RKO (cell line): ENCODE measurements around the gene MDM4.

Source experiments
- DNase-seq: peaks from one replicate; pipeline ENCODE4 v3.0.0-alpha.2; 2016; ENCODE audit warnings: low spot score

The MDM4 gene

GRCh38 chr1:204493145-204493983 lies 22.8 kb upstream of the MDM4 start:
- DNase-seq, result peak; percentile 53

GRCh38 chr1:204493984-204494280 lies 22.3 kb upstream of the MDM4 start:
- peak; percentile 61 for DNase-seq

GRCh38 chr1:204494281-204495077 lies 21.7 kb upstream of the MDM4 start, which contains the start of gene PIK3C2B:
PIK3C2B (minus strand) TSS chr1:204494805; CDS start chr1:204469802, 25,003 bp downstream.
- peak; percentile 84 for DNase-seq

- no peak for DNase-seq
Observed at GRCh38 chr1:204495078-204495753, 21.0 kb upstream of the MDM4 start.

GRCh38 chr1:204495777-204496176 lies 20.4 kb upstream of the MDM4 start:
- DNase-seq, result no peak

- no peak for DNase-seq
Observed at GRCh38 chr1:204498981-204499380, 17.2 kb upstream of the MDM4 start.

- no peak for DNase-seq
Observed at GRCh38 chr1:204499511-204500468, 16.4 kb upstream of the MDM4 start.

GRCh38 chr1:204502241-204502640 lies 14.0 kb upstream of the MDM4 start:
- no peak for DNase-seq

GRCh38 chr1:204503122-204503912 lies 12.9 kb upstream of the MDM4 start:
- peak; percentile 83 for DNase-seq

GRCh38 chr1:204503913-204504519 lies 12.2 kb upstream of the MDM4 start:
- DNase-seq, result no peak

GRCh38 chr1:204505674-204506200 lies 10.5 kb upstream of the MDM4 start:
- DNase-seq, result no peak

- peak; percentile 91 for DNase-seq
Observed at GRCh38 chr1:204506201-204506968, 9.8 kb upstream of the MDM4 start.

- DNase-seq, result peak; percentile 90
Observed at GRCh38 chr1:204506969-204507316, 9.3 kb upstream of the MDM4 start.

- peak; percentile 95 for DNase-seq
Observed at GRCh38 chr1:204507317-204508105, 8.7 kb upstream of the MDM4 start.

- no peak for DNase-seq
Observed at GRCh38 chr1:204509186-204509635, 7.0 kb upstream of the MDM4 start.

- DNase-seq, result no peak
Observed at GRCh38 chr1:204511366-204511765, 4.8 kb upstream of the MDM4 start.

- DNase-seq, result no peak
Observed at GRCh38 chr1:204513117-204513716, 3.0 kb upstream of the MDM4 start.

- DNase-seq, result no peak
Observed at GRCh38 chr1:204514828-204515227, 1.4 kb upstream of the MDM4 start.
